Measurements from ENCODE around the gene ACAT1. TPM values are rescaled to one million over a fixed set of nuclear protein-coding genes. Genes with fewer than 3 reads are reported as not detected.
A peak's percentile ranks its signal among the peaks of the same experiment; 100 is the strongest.
"Not testable (repeated sequence)": the region's sequence is repeated elsewhere in the genome, so short reads cannot be mapped to it uniquely, and the experiment has no call there.

ACAT1 gene
- polyA plus RNA-seq, 1 donor = 33.6 TPM

DNA sequence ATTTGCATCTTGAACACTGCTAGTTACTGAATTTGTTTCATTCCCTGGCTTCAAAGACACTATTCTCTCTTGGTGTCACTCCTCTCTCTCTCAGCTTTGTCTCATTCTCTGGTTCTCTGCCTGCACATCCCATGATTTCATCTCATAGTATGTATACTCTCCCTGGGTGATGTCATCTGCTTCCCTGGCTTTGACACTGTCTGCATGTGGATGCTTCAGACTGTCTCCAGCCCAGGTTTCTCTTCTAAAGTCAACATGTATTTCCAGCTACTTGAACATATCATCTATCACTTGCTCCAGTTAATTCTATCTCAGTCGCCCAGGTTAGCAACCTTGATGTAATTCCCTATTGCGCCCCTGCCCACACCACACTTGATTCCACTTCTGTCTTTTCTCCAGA, 9.3 kb upstream of the ACAT1 start:
- Histone ChIP-seq H3K4me1 (ENCODE audit: control insufficient read depth, insufficient read depth, low read length) (no peaks in the 10 kb centered on the region), H3K27me3 (ENCODE audit: control insufficient read depth, insufficient read depth, low read length) (no peaks in the 10 kb centered on the region), H3K9me3 (ENCODE audit: control insufficient read depth, low read depth, low read length) (no peaks in the 10 kb centered on the region), H3K27ac (ENCODE audit: low read length) (no peak overlapping the region), H3K4me3 (ENCODE audit: low read length) (no peak overlapping the region), H3K36me3 (ENCODE audit: control insufficient read depth, insufficient read depth, low read length) (peaks cover 4% of the 10 kb centered on the region)
- WGBS (ENCODE audit: insufficient coverage, low lambda C conversion rate) = 100% methylated on average over 1 of the region's 2 CpGs
- DNase-seq = no peak

GRCh38 chr11:108115500-108116140, 5.7 kb upstream of the ACAT1 start:
- Histone ChIP-seq H3K36me3 (ENCODE audit: control insufficient read depth, insufficient read depth, low read length) (no peaks in the 10 kb centered on the region), H3K4me3 (ENCODE audit: low read length) (no peak overlapping the region), H3K4me1 (ENCODE audit: control insufficient read depth, insufficient read depth, low read length) (no peaks in the 10 kb centered on the region), H3K27me3 (ENCODE audit: control insufficient read depth, insufficient read depth, low read length) (no peaks in the 10 kb centered on the region), H3K27ac (ENCODE audit: low read length) (no peak overlapping the region), H3K9me3 (ENCODE audit: control insufficient read depth, low read depth, low read length) (no peaks in the 10 kb centered on the region)
- peak in 1 of 2 donors; percentile 30 for DNase-seq
- 50% methylated on average over 2 of the region's 5 CpGs for WGBS (ENCODE audit: insufficient coverage, low lambda C conversion rate)

DNA sequence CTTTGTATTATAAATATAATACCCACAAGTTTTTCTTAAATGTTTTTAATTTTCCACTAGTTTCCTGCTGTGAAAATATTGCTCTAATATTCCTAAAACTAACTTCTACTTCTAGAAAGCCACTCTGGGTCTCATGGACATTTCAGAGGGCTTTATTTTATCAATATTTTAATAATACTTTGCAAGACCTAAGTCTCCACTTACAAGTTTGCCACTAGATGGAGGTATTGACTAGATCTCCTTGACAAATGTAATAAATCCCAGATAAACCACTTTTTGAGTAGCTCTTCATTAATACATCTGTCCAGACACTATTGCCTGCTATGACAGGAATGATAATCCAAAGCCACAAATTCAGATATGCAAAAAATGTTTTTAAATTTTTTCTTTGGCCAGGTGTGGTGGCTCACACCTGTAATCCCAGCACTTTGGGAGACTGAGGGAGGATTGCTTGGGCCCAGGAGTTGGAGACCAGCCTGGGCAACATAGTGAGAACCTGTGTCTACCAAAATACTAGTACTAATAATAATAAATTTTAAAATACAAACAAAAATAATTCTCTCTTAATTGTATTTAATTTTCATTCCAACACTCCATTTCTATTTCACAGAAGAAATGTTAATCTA, 3.5 kb upstream of the ACAT1 start:
- Histone ChIP-seq H3K27ac (ENCODE audit: low read length) (no peak overlapping the region), H3K9me3 (ENCODE audit: control insufficient read depth, low read depth, low read length) (no peaks in the 10 kb centered on the region), H3K36me3 (ENCODE audit: control insufficient read depth, insufficient read depth, low read length) (no peaks in the 10 kb centered on the region), H3K27me3 (ENCODE audit: control insufficient read depth, insufficient read depth, low read length) (no peaks in the 10 kb centered on the region), H3K4me3 (ENCODE audit: low read length) (no peak overlapping the region), H3K4me1 (ENCODE audit: control insufficient read depth, insufficient read depth, low read length) (peaks cover 5% of the 10 kb centered on the region)
- peak in 1 of 2 donors; percentile 11 for DNase-seq

GRCh38 chr11:108120936-108121273, 462 bp upstream of the ACAT1 start:
- not testable (repeated sequence) for H3K36me3 ChIP-seq (ENCODE audit: control insufficient read depth, insufficient read depth, low read length); H3K27me3 ChIP-seq (ENCODE audit: control insufficient read depth, insufficient read depth, low read length); H3K4me1 ChIP-seq (ENCODE audit: control insufficient read depth, insufficient read depth, low read length); H3K9me3 ChIP-seq (ENCODE audit: control insufficient read depth, low read depth, low read length); DNase-seq
- 100% methylated on average over 1 of the region's 7 CpGs for WGBS (ENCODE audit: insufficient coverage, low lambda C conversion rate)
- Histone ChIP-seq H3K27ac (ENCODE audit: low read length) (peak overlapping the region; percentile 47), H3K4me3 (ENCODE audit: low read length) (peak overlapping the region; percentile 59)

- no peak overlapping the region for H3K27ac ChIP-seq (ENCODE audit: low read length)
These were observed 830 bp downstream of the ACAT1 start for GRCh38 chr11:108122166-108122628.

GRCh38 chr11:108125096-108125495, 3.7 kb downstream of the ACAT1 start:
- H3K27ac ChIP-seq (ENCODE audit: low read length) = no peak overlapping the region
- H3K4me1 ChIP-seq (ENCODE audit: control insufficient read depth, insufficient read depth, low read length) = peaks cover 9% of the 10 kb centered on the region
- DNase-seq = no peak
- H3K27me3 ChIP-seq (ENCODE audit: control insufficient read depth, insufficient read depth, low read length) = no peaks in the 10 kb centered on the region
- no peak overlapping the region for H3K4me3 ChIP-seq (ENCODE audit: low read length)
- peaks cover 2% of the 10 kb centered on the region for H3K36me3 ChIP-seq (ENCODE audit: control insufficient read depth, insufficient read depth, low read length)
- no peaks in the 10 kb centered on the region for H3K9me3 ChIP-seq (ENCODE audit: control insufficient read depth, low read depth, low read length)
- no CpG with 5 or more reads among the region's 5 CpGs for WGBS (ENCODE audit: insufficient coverage, low lambda C conversion rate)

More at GRCh38 chr11:108122166-108122628, 830 bp downstream of the ACAT1 start:
- peak overlapping the region; percentile 59 for H3K4me3 ChIP-seq (ENCODE audit: low read length)
- DNase-seq = peak; percentile 48 to 69
- H3K36me3 ChIP-seq (ENCODE audit: control insufficient read depth, insufficient read depth, low read length) = peaks cover 2% of the 10 kb centered on the region
- peaks cover 9% of the 10 kb centered on the region for H3K4me1 ChIP-seq (ENCODE audit: control insufficient read depth, insufficient read depth, low read length)
- H3K27me3 ChIP-seq (ENCODE audit: control insufficient read depth, insufficient read depth, low read length) = no peaks in the 10 kb centered on the region
- no peaks in the 10 kb centered on the region for H3K9me3 ChIP-seq (ENCODE audit: control insufficient read depth, low read depth, low read length)
- no CpG with 5 or more reads among the region's 9 CpGs for WGBS (ENCODE audit: insufficient coverage, low lambda C conversion rate)

- Histone ChIP-seq H3K4me3 (ENCODE audit: low read length) (no peak overlapping the region), H3K27me3 (ENCODE audit: control insufficient read depth, insufficient read depth, low read length) (no peaks in the 10 kb centered on the region), H3K4me1 (ENCODE audit: control insufficient read depth, insufficient read depth, low read length) (no peaks in the 10 kb centered on the region), H3K36me3 (ENCODE audit: control insufficient read depth, insufficient read depth, low read length) (peaks cover 6% of the 10 kb centered on the region), H3K9me3 (ENCODE audit: control insufficient read depth, low read depth, low read length) (no peaks in the 10 kb centered on the region), H3K27ac (ENCODE audit: low read length) (no peak overlapping the region)
- WGBS (ENCODE audit: insufficient coverage, low lambda C conversion rate) = no CpG with 5 or more reads among the region's 2 CpGs
- no peak for DNase-seq
These were observed 7.4 kb downstream of the ACAT1 start for GRCh38 chr11:108128772-108129171.

DNA sequence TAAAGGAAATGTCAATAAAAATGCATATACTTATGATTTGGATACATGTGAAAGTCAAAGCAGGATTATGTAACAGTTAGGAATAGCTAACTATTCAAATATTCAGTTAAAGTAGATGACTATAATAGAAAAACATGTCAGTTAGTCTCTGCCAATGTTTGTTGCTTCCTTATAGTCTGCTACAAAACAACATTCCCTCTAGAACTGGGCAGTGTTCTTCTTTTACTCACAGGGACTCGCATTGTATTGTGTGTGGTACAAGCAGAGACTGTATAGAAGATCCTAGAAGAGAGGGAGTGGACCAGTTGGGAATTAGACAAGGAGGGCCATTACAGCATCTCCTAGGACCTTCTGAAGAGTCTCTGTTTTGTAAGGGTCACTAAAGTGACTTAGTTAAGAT, 10.6 kb downstream of the ACAT1 start:
- no peak overlapping the region for H3K27ac ChIP-seq (ENCODE audit: low read length)
- H3K9me3 ChIP-seq (ENCODE audit: control insufficient read depth, low read depth, low read length) = no peaks in the 10 kb centered on the region
- WGBS (ENCODE audit: insufficient coverage, low lambda C conversion rate) = no CpG with 5 or more reads among the region's 1 CpG
- no peak overlapping the region for H3K4me3 ChIP-seq (ENCODE audit: low read length)
- no peaks in the 10 kb centered on the region for H3K27me3 ChIP-seq (ENCODE audit: control insufficient read depth, insufficient read depth, low read length)
- H3K36me3 ChIP-seq (ENCODE audit: control insufficient read depth, insufficient read depth, low read length) = peaks cover 7% of the 10 kb centered on the region
- no peaks in the 10 kb centered on the region for H3K4me1 ChIP-seq (ENCODE audit: control insufficient read depth, insufficient read depth, low read length)
- no peak for DNase-seq

GRCh38 chr11:108132993-108133538, 11.7 kb downstream of the ACAT1 start:
- not testable (repeated sequence) for H3K36me3 ChIP-seq (ENCODE audit: control insufficient read depth, insufficient read depth, low read length); H3K27ac ChIP-seq (ENCODE audit: low read length); DNase-seq; H3K9me3 ChIP-seq (ENCODE audit: control insufficient read depth, low read depth, low read length); H3K4me1 ChIP-seq (ENCODE audit: control insufficient read depth, insufficient read depth, low read length); H3K4me3 ChIP-seq (ENCODE audit: low read length); H3K27me3 ChIP-seq (ENCODE audit: control insufficient read depth, insufficient read depth, low read length)
- WGBS (ENCODE audit: insufficient coverage, low lambda C conversion rate) = no CpG with 5 or more reads among the region's 2 CpGs

GRCh38 chr11:108135845-108136544, 14.6 kb downstream of the ACAT1 start:
- Histone ChIP-seq H3K4me1 (ENCODE audit: control insufficient read depth, insufficient read depth, low read length) (no peaks in the 10 kb centered on the region), H3K27me3 (ENCODE audit: control insufficient read depth, insufficient read depth, low read length) (no peaks in the 10 kb centered on the region), H3K9me3 (ENCODE audit: control insufficient read depth, low read depth, low read length) (no peaks in the 10 kb centered on the region), H3K27ac (ENCODE audit: low read length) (no peak overlapping the region), H3K36me3 (ENCODE audit: control insufficient read depth, insufficient read depth, low read length) (peaks cover 7% of the 10 kb centered on the region), H3K4me3 (ENCODE audit: low read length) (no peak overlapping the region)
- DNase-seq = no peak
- WGBS (ENCODE audit: insufficient coverage, low lambda C conversion rate) = no CpG with 5 or more reads among the region's 2 CpGs
